Stimulated activated CD4-positive, alpha-beta T cell treated with anti-CD3 and anti-CD28 coated beads, Interleukin-15, amount 100 ng/mL, for 48 hours (primary cell): Measurements from ENCODE around the gene ZC3HAV1.

Source experiments
- DNase-seq, 2 donors: peaks; one replicate each; pipeline ENCODE4 v3.0.0-alpha.2; 2020; ENCODE audit warnings: low read depth in 2 of 2

Gene ZC3HAV1

DNA sequence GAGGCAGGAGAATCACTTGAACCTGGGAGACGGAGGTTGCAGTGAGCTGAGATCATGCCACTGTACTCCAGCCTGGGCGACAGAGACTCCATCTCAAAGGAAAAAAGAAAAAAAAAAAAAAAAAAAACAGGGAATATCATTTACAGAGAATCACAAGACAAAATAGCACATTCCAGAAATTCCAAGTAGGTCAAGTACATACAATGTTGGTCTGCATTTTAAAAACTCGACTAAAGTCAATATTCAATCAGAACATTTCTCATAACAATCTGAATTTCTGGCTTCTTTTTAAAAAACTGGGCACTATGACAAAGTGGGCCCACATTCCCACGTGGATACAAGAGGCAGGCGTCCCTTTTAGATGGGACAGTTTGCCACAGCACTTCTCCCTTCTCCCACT lies 86.4 kb downstream of the ZC3HAV1 start:
- DNase-seq: no peak

DNA sequence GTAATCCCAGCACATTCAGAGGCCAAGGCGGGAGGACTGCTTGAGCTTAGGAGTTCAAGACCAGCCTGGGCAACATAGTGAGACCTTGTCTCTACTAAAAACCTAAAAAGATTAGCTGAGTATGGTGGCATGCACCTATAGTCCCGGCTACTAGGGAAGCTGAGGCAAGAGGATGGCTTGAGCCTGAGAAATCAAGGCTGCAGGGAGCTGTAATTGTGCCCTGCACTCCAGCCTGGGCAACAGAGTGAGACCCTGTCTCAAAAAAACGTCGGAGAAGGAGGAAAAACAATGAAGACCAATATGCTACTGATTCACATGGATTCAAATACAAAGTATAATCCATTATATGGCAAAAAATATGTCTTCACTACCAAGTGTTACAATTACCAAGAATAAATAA lies 87.2 kb downstream of the ZC3HAV1 start:
- DNase-seq: no peak

DNA sequence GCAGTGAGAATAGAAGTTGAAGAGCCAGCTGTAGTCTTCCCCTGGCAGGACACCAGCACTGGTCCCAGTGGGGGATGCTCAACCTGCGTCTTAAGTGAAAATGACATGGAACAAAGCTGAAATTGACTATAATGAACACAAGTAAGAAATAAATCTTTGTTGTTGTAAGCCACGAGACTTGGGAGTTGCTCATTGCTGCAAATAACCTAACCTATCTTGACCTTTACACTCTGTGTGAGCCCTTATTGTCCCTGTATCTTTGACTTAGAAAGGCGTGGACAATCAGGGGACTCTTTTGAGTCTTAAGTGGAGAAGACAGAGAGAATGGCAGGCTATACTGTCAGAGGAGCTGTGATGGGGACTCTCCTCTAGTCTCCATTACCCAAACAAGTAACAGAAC lies 90.6 kb downstream of the ZC3HAV1 start:
- no peak for DNase-seq

DNA sequence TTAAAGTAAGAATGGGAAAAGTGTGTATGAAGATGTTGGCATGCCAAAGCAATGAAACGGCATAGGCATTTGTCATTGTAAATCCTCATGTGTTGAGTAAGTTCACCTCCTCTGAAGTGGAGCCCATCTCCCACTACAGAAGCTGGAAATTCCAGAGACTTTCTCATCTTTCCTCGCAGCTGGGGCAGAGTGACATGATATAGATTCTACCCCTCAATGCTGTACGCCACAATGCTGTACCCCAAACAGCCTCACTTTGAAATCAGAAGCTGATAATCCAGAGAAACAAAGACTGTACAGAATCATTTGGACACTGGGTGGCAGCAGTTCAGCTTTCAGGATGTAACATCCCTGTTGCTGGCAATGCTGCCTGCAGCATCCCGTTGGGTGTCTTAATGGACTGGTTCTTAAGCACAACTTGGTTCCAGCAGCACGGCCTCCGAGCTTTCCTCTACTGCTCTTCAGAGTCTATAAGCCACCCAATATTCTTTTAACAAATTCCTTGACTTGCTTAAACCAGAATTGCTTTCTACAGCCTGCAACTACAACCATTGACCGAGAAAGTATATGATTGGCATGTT lies 92.5 kb downstream of the ZC3HAV1 start:
- peak; percentile 26 to 48 for DNase-seq

DNA sequence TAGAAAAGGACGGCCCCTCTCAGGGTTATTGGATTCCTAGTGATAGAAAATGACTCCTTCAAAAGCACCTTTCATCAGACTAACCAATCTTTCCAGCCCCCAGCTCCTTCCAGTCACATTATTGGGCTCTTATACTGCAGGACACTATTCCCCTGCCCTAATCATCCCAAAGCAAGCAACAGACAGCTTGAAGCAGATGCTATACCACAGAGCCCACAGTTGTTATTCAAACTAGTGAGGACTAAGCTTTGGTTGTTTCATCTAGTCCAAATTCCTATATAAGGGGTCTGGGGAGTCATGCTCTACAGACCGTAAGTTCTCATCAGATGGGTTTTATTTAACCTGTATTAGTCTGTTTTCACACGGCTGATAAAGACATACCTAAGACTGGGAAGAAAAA lies 98.1 kb downstream of the ZC3HAV1 start:
- no peak for DNase-seq

DNA sequence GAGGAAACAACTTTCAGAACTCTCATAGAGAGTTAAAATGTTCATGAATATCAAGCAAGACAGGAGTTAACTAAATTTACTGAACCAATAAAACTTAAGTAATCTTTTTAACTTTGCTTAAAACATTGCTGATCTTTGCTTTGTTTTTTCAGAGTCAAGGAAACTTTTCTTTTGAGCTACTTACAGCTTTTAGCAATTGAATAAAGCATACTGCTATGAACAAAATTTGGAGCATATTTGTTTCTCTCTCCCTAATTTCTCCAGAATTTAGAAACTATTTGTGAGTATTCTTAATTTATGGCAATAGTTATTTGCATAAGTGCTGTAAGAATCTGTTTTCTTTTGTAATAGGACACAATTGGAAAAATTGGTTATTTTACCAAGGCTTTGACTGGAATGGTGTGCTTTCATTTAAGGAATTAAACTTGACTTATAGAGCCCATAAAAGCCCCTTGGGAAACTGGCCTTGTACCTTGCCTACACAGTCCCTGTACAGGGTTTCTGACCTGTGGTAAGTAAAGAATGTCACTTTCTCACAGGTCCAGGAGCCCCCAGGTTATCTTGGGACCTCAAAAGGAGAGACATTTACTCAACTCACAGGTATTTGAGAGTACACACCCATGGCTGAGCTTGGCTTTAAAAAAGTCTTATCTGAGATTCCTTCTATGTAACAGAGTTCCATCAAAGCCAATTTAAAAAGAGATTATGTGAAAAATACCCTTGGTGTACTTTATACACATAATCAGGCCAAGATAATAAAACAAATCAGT lies 105.0 kb downstream of the ZC3HAV1 start:
- DNase-seq: no peak

DNA sequence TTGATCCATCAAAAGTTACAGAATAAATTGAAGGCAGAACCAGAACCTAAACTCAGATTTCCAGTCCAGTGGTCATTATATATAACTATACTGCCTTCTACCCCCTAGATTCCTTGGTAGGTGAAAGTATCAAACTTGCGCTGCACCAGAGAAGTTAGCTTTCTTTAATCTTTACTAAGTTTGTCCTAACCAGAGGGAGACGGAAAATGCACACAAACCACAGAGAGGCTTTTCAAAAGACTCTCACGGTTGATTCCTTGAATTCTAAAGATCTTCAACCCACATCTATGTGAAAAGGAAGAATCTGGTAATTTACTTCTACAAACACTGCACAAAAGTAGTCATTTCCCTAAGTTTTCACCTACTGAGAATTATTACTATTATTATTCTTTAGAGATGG lies 110.1 kb downstream of the ZC3HAV1 start:
- no peak for DNase-seq
